Activated effector memory CD4-positive, alpha-beta T cell treated with Interleukin-2 at 50 U/mL for 16 hours (primary cell): Measurements from ENCODE around the gene TMEM229B.
"Not testable (repeated sequence)": the region's sequence is repeated elsewhere in the genome, so short reads cannot be mapped to it uniquely, and the experiment has no call there.

Experiments
- DNase-seq: peaks from one replicate; pipeline ENCODE4 v3.0.0-alpha.2; 2020

Gene TMEM229B

DNA sequence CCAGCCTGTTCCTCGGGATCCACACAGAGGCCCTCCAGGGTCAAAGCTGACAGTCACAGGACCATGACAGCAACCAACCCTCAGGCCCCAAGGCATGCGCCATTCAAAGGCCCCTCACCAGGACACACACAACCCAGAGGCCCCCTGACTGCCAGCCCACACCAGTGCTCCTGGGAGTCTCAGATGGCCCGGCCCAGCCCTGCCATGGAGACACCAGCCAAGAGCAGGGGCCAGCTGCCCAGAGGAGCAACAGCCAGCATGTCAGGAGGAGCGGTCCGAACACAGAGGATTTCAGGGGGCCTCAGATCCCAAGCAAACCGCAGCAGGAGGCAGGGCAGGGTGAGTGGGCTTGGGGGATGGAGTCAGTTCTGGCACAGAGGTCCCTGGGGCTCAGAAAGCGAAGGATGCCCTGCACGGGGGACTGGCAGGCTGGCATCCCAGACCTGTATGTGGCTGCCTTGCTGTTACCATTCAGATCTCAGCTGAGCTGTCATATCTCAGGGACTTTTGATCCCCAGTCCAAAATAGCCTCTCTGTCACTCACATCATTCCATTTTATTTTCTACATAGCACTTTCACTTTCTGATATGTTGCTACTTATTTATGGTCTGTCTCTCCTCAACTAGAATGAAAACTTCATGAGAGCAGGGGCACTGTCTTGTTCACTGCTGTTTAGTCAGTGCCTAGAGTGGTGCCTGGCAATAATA, 4.8 kb downstream of the TMEM229B start:
- no peak for DNase-seq

DNA sequence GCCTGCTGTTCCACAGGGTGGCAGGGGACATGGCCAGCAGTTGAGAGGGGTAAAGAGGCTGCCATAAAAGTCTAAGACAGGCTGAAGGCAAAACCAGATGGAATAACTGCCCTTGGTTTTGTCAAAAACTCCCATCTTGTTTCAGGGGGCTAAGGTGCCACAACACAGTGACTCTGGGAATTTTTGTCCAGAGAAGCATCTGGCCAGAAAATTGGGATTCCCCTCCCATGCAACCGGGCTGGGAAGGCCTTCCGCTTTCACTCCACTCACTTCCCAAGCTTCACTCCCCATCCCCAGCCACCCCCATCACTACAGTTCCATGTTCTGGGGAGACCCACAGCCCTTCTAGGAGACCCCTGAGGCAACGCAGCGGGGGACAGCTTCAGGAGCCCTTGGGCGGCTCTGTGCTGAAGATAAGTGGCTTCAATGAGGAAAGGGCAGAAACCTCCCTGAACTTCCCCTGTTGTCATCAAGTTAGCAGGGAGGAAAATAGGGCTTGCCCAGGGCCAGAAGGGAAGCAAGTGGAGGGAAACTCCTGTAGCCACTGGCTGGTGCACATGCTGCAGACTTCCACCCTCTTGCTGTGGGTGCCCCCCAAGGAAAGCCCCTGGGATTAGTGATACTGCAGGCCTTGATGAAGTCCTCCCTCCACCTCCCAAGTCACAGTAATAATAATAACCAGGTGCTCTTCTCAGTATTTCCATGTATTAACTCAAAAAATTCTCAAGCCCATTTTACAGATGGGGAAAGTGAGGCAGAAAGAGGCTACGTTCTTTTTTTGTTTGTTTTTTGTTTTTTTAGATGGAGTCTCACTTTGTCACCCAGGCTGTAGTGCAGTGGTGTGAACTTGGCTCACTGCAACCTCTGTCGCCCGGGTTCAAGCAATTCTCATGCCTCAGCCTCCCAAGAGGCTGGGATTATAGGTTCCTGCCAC, 6.0 kb downstream of the TMEM229B start:
- DNase-seq, result no peak

- no peak for DNase-seq
Observed at GRCh38 chr14:67480011-67480410, 8.5 kb downstream of the TMEM229B start.

DNA sequence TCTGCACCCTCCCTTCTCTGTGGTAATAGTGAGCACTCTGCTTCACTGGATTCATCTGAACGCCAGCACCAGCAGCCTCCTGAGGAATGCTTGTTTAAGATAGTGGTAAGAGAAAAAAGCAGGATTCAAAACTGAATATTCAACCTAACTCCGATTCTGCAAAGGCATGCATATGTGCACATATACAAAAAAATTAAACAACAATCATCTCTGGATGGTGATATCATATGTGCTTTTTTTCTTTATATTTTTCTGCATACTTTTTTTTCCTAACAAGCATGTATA, 9.8 kb downstream of the TMEM229B start:
- no peak for DNase-seq

DNA sequence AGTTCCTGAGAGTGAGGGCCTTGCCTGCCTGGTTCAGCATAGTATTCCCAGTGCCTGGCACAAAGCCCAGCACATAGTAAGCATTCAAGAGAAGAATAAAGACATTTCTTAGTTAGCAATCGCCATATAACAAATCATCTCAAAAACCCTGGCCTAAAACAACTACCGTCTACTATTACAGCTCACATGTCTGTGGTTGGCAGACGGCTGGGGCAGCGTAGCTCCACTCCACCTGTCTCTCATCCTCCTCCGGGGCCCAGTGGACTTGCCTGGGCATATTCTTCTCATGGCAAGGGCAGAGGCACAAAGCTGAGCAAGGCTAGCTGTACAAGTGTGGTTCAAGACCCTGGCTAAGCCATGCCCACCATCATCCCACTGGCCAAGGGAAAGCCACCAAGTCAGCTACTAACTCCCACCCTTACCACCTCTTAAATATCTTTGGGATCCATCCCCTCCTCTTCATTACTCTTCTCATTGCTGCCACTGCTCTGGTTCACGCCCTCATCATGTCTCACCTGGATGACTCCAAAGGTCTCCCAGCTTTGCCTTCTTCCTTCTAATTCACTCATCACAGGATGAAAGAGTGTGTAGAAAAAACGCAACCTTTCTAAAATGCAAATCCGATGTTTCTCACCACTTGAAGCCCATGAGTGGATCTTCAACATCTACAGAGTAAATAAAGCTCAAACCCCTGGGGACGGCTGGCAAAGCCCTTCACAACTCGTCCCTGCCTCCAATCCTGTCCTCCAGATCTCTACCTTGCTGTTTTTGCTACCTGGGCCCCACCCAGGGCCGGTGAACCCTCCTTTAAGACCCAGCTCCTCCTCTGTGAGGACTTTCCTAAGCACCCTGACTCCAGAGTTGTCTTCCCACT, 10.4 kb downstream of the TMEM229B start:
- DNase-seq, result no peak

DNA sequence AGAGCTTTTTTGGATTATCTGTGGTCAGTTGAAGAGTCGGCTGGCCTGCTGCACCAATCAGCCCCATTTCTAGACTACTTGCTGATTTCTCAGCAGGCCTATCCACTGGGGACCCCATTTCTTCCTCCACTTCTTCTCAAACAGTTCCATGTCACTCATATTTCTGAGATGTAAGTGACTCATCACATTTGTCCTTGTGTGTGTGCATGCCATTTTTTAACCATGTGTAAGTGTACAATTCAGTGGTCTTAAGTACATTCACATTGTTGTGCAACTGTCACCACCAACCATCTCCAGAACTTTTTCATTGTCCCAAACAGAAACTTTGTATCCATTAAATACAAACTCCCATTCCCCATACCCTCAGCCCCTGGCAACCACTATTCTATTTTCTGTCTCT, 14.2 kb downstream of the TMEM229B start:
- no peak for DNase-seq

DNA sequence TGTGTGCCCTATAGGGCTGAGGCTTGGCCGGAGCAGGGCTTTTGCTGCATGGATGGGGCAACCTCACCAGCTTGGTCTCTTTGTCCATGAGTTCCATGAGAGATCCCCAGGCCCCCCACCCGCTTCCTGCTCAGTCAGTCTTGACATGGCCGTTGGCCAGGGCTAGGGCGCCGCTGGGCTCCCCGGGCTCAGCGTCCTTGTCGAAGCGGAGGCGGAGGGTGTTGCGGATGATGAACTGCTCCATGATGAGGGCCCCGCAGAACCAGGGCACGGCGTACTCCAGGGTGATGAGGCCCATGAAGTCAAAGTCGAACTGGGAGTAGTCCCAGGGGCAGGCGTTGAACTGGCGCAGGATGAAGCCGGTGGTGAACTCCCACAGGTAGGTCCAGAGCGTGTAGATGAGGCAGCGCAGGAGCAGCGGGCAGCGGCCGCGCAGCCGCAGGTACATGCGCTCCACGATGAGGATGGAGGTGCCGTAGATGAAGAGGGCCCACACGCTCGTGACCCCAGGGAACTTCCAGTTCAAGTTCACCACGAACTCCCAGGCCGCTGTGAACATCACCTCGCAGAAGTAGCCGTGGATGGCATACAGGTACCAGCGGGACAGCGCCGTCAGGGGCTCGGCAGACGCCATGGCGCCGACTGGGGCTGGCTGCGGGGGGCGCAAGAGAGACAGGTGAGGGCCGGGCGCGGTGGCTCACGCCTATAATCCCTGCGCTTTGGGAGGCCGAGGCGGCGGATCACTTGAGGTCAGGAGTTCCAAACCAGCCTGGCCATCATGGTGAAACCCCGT, 15.0 kb downstream of the TMEM229B start:
- no peak for DNase-seq

GRCh38 chr14:67472726-67473125, 15.8 kb downstream of the TMEM229B start:
- no peak for DNase-seq

DNA sequence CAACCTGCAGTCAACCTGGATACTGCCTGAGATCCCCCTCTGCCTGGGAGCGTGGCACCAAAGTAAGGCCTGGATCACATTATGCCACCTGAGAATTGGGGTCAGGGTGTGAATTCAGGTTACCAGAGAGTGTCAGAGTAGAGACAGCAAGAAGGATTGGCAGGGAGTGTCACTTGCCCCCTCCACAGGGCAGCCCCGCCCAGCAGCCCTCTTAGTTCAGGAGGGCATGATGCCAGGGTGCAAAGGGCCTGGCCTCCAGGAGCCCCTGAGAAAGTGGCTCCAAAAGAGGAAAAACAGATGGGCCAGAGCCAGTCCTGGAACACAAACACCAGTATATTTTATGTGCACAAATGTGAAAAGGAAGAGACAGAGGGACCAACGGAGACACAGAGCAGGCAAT, 18.6 kb downstream of the TMEM229B start:
- no peak for DNase-seq

GRCh38 chr14:67468378-67468730, 20.2 kb downstream of the TMEM229B start:
- no peak for DNase-seq

DNA sequence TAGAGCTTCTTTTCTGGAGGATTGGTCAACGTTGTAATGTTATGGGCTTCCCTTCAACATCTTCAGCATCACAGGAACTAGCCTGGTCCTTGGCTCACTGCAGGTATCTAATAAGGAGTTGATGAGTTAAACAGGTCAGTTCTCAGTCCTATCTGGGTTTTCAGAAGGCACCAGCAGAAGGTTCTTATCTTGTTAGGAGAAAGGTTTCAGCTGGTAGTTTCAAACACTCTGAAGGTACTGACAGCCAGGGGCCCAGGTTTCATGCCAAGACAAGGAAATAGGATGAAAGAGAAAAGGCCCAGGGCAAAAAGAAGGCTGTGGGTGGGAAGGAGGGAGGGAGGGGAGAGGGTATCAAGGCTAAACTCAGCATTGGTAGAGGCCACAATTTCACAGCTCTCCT, 21.4 kb downstream of the TMEM229B start:
- DNase-seq, result no peak

DNA sequence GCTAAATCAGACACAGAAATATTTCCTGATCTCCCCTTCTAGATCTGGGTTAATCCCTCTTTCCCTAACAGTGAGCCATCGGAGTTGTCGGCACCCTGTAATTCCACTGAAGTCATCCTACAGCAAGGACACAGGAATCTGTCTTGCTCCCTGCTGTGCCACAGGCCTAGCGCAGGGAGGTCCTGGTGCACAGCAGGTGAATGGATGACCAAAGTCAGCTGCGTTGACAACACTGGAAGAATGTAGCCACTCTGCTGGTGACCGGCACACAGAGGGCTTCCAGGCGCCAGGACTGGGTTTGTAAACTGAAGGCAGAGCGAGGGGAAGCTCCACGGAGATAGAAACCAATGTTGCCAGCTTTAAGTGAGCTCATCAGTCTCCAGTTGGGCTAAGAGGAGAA, 23.6 kb downstream of the TMEM229B start:
- DNase-seq, result no peak

DNA sequence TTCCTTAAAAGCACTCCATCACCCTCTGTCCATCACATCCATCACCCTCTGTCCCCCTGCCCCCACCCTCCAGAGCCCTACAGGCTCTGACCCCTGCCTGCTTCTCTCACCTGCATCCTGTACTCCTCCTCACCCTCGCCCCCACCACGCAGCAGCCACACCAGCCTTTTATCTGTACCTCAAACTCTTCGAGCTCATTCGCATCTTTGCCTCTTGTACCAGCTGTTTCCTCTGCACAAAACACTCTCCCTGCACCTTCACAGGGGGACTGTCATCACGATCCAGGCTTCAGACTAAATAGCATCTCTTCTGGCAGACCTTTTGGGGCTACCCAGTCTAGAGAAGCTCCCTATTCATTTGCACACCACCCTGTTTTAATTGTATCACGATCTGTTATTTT, 24.1 kb downstream of the TMEM229B start:
- no peak for DNase-seq

DNA sequence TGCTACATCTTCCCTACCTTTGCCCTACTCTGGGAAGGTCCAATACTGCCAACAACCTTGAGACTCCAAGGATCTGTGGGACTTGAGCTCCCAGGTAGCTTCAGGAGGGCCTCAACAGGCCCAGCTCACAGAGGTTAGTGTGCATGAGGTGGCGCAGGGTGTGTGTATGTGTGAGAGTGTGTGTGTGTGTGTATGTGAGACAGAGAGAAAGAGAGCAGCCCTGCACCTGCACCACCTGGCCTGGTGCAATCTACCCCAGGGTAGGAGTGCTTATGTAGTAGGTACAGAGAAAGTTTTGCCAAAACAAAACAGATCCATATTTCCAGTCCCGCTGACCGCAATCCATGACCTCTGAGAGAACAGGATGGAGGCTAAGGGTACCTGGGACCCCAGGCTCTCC, 24.6 kb downstream of the TMEM229B start:
- DNase-seq, result no peak

- DNase-seq, result no peak
Observed at GRCh38 chr14:67461996-67462395, 26.5 kb downstream of the TMEM229B start.

DNA sequence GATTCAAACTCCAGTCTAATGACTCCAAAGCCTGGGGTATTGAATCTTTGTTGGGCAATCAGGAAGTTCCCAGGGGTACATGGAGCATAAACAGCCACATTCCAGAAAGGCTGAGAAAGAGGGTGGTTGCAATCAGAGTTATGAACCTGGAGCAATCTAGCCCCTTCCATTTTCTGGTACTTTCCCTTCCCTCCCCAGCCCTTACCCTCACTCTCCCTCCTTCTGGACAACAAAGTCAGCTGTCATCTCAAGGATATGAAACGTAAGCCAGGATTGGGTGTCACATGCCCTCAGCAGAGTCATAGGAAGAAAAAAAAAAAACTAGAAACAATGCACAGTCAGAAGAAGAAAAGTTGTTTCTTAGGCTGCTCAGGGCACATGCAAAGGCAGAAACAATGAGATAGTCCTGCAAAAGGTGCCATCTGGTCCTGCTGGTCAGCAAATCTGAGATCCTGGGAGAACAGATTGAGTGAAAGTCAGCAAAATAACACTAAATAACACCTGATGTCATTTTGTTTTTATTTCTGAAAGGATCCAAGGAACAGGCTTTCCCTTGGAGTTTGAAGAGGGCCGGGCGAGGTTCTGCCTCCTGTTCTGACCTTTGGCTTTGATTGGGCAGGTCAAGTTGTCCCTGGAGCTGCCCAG, 27.1 kb downstream of the TMEM229B start:
- no peak for DNase-seq

GRCh38 chr14:67459336-67459735, 29.2 kb downstream of the TMEM229B start:
- DNase-seq, result no peak

DNA sequence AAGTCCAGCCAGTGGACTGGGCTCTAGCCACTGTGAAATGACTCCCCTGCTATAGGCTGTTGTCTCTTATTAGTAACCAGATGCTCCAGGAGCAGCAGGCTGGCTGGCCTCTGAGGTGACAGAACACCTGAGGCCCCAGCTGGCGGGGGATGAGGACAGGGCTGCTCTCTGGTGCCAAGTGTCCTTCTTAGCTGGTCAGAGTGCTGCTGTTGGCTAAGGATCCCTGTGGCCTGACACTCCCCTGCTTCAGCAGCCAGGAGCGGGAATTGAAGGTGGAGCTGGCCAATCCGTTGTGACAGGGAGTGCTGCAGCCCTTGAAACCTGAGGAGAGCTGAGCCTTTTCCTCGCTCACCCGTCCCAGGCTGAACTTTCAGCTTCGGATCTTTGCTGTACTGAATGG, 30.7 kb downstream of the TMEM229B start:
- no peak for DNase-seq

DNA sequence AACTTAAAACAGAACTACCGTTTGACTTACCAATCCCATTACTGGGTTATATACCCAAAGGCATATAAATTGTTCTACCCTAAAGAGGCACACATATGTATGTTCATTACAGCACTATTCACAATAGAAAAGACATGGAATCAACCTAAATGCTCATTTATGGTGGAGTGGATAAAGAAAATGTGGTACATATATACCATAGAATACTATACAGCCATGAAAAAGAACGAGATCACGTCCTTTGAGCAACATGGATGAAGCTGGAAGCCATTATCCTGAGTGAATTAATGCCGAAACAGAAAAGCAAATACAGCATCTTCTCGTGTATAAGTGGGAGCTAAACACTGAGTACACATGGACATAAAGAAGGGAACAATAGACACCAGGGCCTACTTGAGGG, 31.8 kb downstream of the TMEM229B start:
- DNase-seq, result no peak

- no peak for DNase-seq
Observed at GRCh38 chr14:67453575-67454300, 34.8 kb downstream of the TMEM229B start.

DNA sequence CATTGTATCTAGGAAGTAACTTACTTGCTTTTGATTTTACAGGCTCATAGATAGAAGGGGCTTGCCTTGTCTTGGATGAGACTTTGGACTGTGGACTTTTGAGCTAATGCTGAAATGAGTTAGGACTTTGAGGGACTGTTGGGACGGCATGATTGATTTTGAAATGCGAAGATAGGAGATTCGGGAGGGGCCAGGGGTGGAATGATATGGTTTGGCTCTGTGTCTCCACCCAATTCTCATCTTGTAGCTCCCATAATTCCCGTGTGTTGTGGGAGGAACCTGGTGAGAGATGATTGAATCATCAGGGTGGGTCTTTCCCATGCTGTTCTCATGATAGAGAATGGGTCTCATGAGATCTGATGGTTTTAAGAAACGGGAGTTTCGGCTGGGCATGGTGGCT, 36.9 kb downstream of the TMEM229B start:
- DNase-seq, result not testable (repeated sequence)

DNA sequence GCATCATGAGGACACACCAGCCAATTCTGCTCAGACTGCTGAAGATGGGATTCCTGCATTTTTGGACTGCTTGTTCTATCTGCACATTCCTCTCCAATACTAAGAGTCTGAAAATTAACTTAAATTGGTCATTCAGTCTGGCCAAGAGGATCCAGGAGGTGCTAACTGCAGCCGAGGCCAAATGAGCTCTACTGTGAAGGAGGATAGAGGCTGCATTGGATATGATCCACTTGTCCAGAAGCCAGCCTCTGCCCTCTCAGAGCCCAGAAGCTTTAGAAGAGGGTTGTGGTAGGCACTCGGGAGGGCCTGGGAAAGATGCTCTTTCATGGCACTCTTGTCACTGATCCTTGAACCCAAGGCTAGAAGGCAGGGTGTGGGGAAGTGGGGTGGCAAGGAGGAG, 39.4 kb downstream of the TMEM229B start:
- no peak for DNase-seq
